DOHH2 (cell line): Measurements from ENCODE around the gene PRRG4.

ENCODE experiments used
- EZH2phosphoT487 ChIP-seq: fragments of 200-600 bp; sonication (generic); IDR thresholded peaks from 2 replicates; pipeline ENCODE4 v1.6.1; 2017; ENCODE audit warnings: borderline replicate concordance, mild to moderate bottlenecking, antibody characterized with exemption, low read length, moderate library complexity, mixed read lengths
- TF ChIP-seq, protein P1 (sequence below): fragments of 200-600 bp; sonication (generic); IDR thresholded peaks from one replicate; pipeline ENCODE4 v1.5.1; 2014; ENCODE audit warnings: antibody characterized with exemption, mild to moderate bottlenecking, low read depth, low read length; ENCODE audit not compliant: poor library complexity, severe bottlenecking

DNA sequence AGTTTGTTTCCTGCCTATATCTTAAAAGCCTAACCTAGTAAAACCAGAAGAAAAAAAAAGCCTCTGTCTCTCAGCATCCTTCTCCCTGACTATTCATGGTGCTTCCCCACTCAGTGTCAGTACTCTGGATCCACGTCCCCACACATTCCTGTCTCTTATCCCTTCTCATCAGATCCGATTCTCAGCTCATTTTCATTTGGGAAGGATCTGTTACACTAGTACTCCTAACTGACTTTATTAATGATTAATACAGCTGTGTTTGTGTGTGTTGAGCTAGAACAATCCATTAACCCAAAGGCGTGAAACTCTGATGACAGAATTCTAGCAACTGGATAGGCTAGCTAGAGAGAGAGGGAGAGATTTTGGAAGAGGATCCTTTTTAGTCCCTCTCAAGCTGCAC is 1.5 kb downstream of the PRRG4 start:
- TF ChIP-seq, protein P1, sequence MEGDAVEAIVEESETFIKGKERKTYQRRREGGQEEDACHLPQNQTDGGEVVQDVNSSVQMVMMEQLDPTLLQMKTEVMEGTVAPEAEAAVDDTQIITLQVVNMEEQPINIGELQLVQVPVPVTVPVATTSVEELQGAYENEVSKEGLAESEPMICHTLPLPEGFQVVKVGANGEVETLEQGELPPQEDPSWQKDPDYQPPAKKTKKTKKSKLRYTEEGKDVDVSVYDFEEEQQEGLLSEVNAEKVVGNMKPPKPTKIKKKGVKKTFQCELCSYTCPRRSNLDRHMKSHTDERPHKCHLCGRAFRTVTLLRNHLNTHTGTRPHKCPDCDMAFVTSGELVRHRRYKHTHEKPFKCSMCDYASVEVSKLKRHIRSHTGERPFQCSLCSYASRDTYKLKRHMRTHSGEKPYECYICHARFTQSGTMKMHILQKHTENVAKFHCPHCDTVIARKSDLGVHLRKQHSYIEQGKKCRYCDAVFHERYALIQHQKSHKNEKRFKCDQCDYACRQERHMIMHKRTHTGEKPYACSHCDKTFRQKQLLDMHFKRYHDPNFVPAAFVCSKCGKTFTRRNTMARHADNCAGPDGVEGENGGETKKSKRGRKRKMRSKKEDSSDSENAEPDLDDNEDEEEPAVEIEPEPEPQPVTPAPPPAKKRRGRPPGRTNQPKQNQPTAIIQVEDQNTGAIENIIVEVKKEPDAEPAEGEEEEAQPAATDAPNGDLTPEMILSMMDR: no peak
- TF ChIP-seq EZH2phosphoT487: no peak
